BJ (cell line): ENCODE data around the gene TMC3. TPM values are rescaled to one million over a fixed set of nuclear protein-coding genes. Genes with fewer than 3 reads are reported as not detected.

Experiments
- CTCF ChIA-PET: fragments of 350-600 bp; formaldehyde crosslinking; extraction: SDS; loops from one replicate; lab custom pipeline; 2021; ENCODE audit warnings: antibody characterized with exemption, inconsistent platforms; lab: Yijun Ruan, JAX
- POLR2A ChIA-PET: fragments of 300-600 bp; sonication (Branson Sonifier 250); formaldehyde crosslinking; extraction: SDS; loops from one replicate; lab custom pipeline; 2021; ENCODE audit warnings: antibody characterized with exemption; lab: Charles Lee
- DNase-seq: peaks from one replicate; pipeline ENCODE4 v3.0.0-alpha.2; 2011; ENCODE audit warnings: low read depth
- H3K27me3 ChIP-seq: 2 replicates; pipeline ENCODE4 v1.6.0; 2011; ENCODE audit warnings: low read length; ENCODE audit not compliant: control insufficient read depth, insufficient read depth
- H3K36me3 ChIP-seq: 2 replicates; pipeline ENCODE4 v1.5.1; 2011; ENCODE audit warnings: low read length; ENCODE audit not compliant: control insufficient read depth, insufficient read depth
- H3K4me3 ChIP-seq: 2 replicates; pipeline ENCODE4 v1.5.1; 2011; ENCODE audit warnings: low read depth, mild to moderate bottlenecking, control low read depth, low read length
- polyA plus RNA-seq: library from polyadenylated mRNA; depleted of rRNA; stranded (reverse); fragments of >200 nt; gene quantifications from 2 replicates; pipeline ENCODE4 v1.2.3, GENCODE V29; 2011
- TF ChIP-seq, protein P1 (sequence below): IDR thresholded peaks from 2 replicates; pipeline ENCODE4 v1.5.1; 2011; ENCODE audit warnings: low read depth, mild to moderate bottlenecking, control low read depth, inconsistent platforms, low read length, moderate library complexity; ENCODE audit not compliant: insufficient read depth

TMC3 gene
- polyA plus RNA-seq, 1 experiment, result not detected

DNA sequence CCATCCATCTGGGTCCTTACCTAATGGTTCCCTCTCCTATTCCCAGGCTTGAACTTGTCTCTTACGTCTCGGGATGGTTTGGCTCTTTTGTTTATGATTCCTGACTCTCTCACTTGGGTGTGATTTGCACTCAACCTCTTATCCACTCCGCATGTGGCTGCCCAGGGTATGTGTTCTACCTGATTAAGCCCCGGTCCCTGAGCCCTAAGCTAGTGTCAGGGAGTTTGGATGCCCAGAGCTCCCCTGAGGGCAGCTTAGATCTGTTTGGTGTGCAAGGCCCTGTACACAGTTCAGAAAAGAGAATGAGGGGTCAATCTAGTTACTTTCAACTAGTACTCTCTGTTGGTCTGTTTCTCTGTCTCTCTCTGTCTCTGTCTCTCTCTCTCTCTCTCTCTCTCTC lies 34.2 kb downstream of the TMC3 start:
- H3K4me3 ChIP-seq, result no peak overlapping the region
- no peaks in the 10 kb centered on the region for H3K36me3 ChIP-seq
- no peak for DNase-seq
- TF ChIP-seq, protein P1, sequence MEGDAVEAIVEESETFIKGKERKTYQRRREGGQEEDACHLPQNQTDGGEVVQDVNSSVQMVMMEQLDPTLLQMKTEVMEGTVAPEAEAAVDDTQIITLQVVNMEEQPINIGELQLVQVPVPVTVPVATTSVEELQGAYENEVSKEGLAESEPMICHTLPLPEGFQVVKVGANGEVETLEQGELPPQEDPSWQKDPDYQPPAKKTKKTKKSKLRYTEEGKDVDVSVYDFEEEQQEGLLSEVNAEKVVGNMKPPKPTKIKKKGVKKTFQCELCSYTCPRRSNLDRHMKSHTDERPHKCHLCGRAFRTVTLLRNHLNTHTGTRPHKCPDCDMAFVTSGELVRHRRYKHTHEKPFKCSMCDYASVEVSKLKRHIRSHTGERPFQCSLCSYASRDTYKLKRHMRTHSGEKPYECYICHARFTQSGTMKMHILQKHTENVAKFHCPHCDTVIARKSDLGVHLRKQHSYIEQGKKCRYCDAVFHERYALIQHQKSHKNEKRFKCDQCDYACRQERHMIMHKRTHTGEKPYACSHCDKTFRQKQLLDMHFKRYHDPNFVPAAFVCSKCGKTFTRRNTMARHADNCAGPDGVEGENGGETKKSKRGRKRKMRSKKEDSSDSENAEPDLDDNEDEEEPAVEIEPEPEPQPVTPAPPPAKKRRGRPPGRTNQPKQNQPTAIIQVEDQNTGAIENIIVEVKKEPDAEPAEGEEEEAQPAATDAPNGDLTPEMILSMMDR, result no peak
- CTCF ChIA-PET, result no interaction called here
- no peaks in the 10 kb centered on the region for H3K27me3 ChIP-seq
- POLR2A ChIA-PET, result no interaction called here

DNA sequence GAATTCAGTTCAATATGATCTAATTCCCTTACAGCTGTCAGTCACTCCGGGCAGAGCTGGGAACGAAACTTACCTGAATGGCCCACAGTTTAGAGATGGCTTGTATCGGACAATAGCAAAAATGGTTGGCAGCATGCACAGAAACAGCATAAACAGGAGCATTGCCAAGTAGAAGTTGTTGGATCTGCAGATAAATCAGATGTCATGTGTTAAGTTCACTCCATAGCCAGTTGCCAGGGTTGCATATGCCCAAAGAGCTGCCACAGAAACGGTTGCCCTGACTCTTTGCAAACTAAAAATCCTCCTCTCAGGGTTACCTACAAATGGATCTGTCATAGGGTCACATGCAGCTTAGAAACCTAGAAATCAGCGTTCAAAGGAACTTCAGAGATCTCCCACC lies 34.7 kb downstream of the TMC3 start:
- H3K4me3 ChIP-seq, result no peak overlapping the region
- no peaks in the 10 kb centered on the region for H3K36me3 ChIP-seq
- DNase-seq, result no peak
- no peaks in the 10 kb centered on the region for H3K27me3 ChIP-seq
- ChIA-PET POLR2A (no interaction called here), CTCF (interaction anchor here (1.5 to 5.1 kb wide), 2 partner anchors 65 to 72 kb away, joined by 4 to 53 read pairs; no protein-coding TSS in a partner anchor)
- TF ChIP-seq, protein P1, result no peak

DNA sequence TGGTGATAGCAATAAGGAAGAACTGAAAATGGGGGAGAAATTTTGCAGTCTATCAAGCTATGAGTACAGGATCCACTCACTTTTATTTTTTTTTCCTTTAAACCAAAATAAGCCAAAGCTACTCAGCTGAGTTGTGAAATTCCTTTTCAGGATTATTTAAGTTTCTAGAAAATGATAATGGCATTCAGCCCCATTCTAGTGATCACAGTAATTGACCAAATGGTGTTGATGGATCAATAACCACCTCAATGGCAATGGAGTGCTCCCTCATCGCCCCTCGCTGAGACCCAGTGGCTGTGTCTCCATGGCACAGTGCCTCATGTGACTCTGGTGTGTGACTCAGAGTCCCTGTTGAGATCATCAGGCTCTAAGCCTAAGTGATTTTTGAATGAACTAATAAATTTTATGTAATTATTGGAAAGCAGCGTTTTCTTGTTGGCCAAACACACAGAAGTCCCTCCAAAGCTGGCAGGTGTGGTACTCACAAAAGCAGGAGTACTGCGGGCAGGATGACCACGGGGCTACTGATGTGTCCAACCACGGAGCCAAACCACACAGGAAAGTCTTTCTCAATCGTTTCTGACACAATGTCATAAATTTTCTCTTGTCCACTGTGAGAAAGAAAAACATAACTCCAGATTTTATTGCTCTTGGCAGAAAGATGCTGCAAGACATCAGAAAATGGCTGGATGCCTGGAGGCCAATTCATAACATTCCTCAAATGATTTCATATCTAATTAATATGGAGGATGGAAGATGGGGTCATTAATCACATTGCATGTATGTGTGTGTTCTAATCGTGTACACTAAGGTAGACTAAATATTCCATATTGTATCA lies 35.6 kb downstream of the TMC3 start:
- TF ChIP-seq, protein P1, result no peak
- ChIA-PET POLR2A (interaction anchor here (0.6 kb wide), 1 partner anchor 34 kb away, joined by 3 read pairs; no protein-coding TSS in a partner anchor), CTCF (interaction anchor here (0.6 to 5.1 kb wide), 5 partner anchors 11 to 1974 kb away, joined by 3 to 53 read pairs (median 4); no protein-coding TSS in a partner anchor)
- Histone ChIP-seq H3K27me3 (no peaks in the 10 kb centered on the region), H3K4me3 (no peak overlapping the region), H3K36me3 (no peaks in the 10 kb centered on the region)
- DNase-seq, result peak; percentile 70

DNA sequence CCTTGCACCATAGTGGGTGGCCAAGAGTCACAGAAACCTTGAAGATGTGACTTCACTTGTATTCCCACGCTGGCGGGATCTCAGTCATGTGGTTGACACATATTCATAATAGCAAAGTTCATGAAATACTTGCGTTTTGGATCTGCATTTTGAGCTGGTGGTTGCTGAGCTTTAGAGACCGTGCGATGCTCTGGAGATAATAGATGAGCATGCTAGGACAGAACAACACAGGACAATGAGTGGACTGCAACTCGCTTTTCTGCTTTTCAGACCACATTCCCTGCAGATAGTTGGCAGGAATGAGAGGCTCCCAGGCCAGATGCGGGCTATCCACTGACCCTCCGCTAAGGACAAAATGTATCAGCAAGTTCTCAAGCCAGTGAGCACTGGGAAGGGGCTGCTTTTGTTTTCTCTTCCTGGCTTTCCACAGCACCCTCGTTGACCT lies 36.3 kb downstream of the TMC3 start:
- ChIA-PET CTCF (interaction anchor here (0.6 to 5.1 kb wide), 6 partner anchors 10 to 1973 kb away, joined by 3 to 53 read pairs (median 4); no protein-coding TSS in a partner anchor), POLR2A (interaction anchor here (0.6 kb wide), 1 partner anchor 33 kb away, joined by 3 read pairs; no protein-coding TSS in a partner anchor)
- no peak overlapping the region for H3K4me3 ChIP-seq
- no peaks in the 10 kb centered on the region for H3K27me3 ChIP-seq
- TF ChIP-seq, protein P1, result no peak
- H3K36me3 ChIP-seq, result no peaks in the 10 kb centered on the region
- DNase-seq, result no peak

DNA sequence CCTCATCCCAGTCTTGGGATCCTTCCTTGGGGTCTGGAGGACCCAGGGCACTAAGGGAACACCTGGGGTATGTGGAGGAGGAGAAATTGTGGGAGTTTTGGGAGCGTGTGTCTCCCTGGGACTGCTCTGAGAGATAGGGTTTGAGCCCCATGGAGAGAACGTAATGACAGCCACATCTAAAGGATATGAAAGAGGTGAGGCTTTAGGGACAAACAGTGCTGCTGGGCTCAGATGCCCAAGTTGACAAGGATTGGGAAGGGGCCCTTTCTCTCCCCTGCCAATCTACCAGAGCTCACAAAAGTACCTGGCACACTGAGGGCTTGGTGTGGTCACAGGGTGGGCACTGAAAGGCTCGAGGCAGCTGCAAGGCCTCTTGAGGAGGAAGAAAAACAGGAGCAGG lies 36.8 kb downstream of the TMC3 start:
- POLR2A ChIA-PET, result no interaction called here
- Histone ChIP-seq H3K36me3 (no peaks in the 10 kb centered on the region), H3K27me3 (no peaks in the 10 kb centered on the region), H3K4me3 (no peak overlapping the region)
- DNase-seq, result no peak
- CTCF ChIA-PET, result interaction anchor here (0.7 to 5.1 kb wide), 11 partner anchors 10 to 154 kb away, joined by 3 to 53 read pairs (median 4); no protein-coding TSS in a partner anchor
- TF ChIP-seq, protein P1, result no peak
